Measurements from ENCODE around the gene IFFO2. TPM values are rescaled to one million over a fixed set of nuclear protein-coding genes. Genes with fewer than 3 reads are reported as not detected.

IFFO2 gene
- total and polyA plus RNA-seq, 10 of the 15 experiments (the other 5 are each of a cell fraction or from before 2014, with no cell fraction given), result 1.2 to 18.4 (median 6.7) TPM

- Histone ChIP-seq H3K9ac (ENCODE audit: control insufficient read depth, insufficient read depth, low read length) (no peak overlapping the region), H3K4me2 (ENCODE audit: control insufficient read depth, insufficient read depth) (no peak overlapping the region), H3K4me1 (ENCODE audit: control insufficient read depth, insufficient read depth, low read length) (no peaks in the 10 kb centered on the region), H3K9me3 (replicated peaks; ENCODE audit: control insufficient read depth, insufficient read depth, low read length) (no peaks in the 10 kb centered on the region), H4K20me1 (ENCODE audit: control insufficient read depth, insufficient read depth) (no peaks in the 10 kb centered on the region; the same call in 1 of the 2 replicates), H3K4me3 (no peak overlapping the region), H3K27ac (ENCODE audit: control insufficient read depth, insufficient read depth) (no peak overlapping the region), H3K27me3 (replicated peaks in 1 of 2; ENCODE audit: control insufficient read depth in 2 of 2, insufficient read depth in 2 of 2, low read length in 1 of 2) (no peaks in the 10 kb centered on the region), H3K36me3 (ENCODE audit: control insufficient read depth in 2 of 2, insufficient read depth in 2 of 2, low read length in 1 of 2) (no peaks in the 10 kb centered on the region), H2AFZ (ENCODE audit: control insufficient read depth, low read depth, low read length) (no peak overlapping the region), H3K79me2 (ENCODE audit: control insufficient read depth, insufficient read depth, low read length) (no peaks in the 10 kb centered on the region)
- RAD21 ChIA-PET (ENCODE audit: unreplicated experiment), result no interaction called here
- BruUV-seq (replicated peaks), result no TSS peak
- ATAC-seq (no peak), DNase-seq (ENCODE audit: low read depth, low spot score) (no peak), FAIRE-seq (no peak)
- CTCF ChIA-PET, result interaction anchor here (1.0 to 1.4 kb wide), 5 partner anchors 14 to 55 kb away, joined by 3 to 4 read pairs (median 3); partner anchors contain the start of gene ALDH4A1
- WGBS (ENCODE audit: insufficient coverage, insufficient replicate concordance, low lambda C conversion rate, missing lambda C conversion rate), result 75% methylated on average over 7 of the region's 10 CpGs
- in situ Hi-C loops (cut with MboI) (no loop called here), intact Hi-C loops (cut with micrococcal nuclease; ENCODE audit: unreplicated experiment) (loop anchor here (5.0 kb wide), 1 partner anchor 279 kb away; no protein-coding TSS in a partner anchor)
- SMC1A ChIA-PET (ENCODE audit: uncharacterized antibody, unreplicated experiment), result no interaction called here
- POLR2A ChIA-PET, result no interaction called here
- no peak for TF ChIP-seq ATF2 (IDR thresholded peaks at IDR 0.05; ENCODE audit: low read length)
- no peak for TF ChIP-seq MLLT1 (IDR thresholded peaks at IDR 0.05)
- no peak for TF ChIP-seq KLF5 (IDR thresholded peaks at IDR 0.05; ENCODE audit: partially characterized antibody)
- no peak for TF ChIP-seq TCF12 (IDR thresholded peaks at IDR 0.05; ENCODE audit: low read depth, low read length)
- no peak for TF ChIP-seq TCF3 (IDR thresholded peaks at IDR 0.05; ENCODE audit: borderline replicate concordance, insufficient read depth, low read depth, low read length)
- TF ChIP-seq POU2F2 (IDR thresholded peaks at IDR 0.05; ENCODE audit: borderline replicate concordance, low read depth, low read length), result no peak
- TF ChIP-seq PAX5 (IDR thresholded peaks at IDR 0.05; ENCODE audit: borderline replicate concordance, low read depth, low read length), result no peak
- TF ChIP-seq SIX5 (IDR thresholded peaks at IDR 0.05; ENCODE audit: low read depth, low read length, severe bottlenecking), result no peak
- no peak for TF ChIP-seq BHLHE40 (IDR thresholded peaks at IDR 0.05; ENCODE audit: borderline replicate concordance in 1 of 2, low read depth in 2 of 2, low read length in 1 of 2)
- no peak for TF ChIP-seq MEF2A (IDR thresholded peaks at IDR 0.05; ENCODE audit: insufficient read depth, low read depth, low read length)
- TF ChIP-seq, protein P1, sequence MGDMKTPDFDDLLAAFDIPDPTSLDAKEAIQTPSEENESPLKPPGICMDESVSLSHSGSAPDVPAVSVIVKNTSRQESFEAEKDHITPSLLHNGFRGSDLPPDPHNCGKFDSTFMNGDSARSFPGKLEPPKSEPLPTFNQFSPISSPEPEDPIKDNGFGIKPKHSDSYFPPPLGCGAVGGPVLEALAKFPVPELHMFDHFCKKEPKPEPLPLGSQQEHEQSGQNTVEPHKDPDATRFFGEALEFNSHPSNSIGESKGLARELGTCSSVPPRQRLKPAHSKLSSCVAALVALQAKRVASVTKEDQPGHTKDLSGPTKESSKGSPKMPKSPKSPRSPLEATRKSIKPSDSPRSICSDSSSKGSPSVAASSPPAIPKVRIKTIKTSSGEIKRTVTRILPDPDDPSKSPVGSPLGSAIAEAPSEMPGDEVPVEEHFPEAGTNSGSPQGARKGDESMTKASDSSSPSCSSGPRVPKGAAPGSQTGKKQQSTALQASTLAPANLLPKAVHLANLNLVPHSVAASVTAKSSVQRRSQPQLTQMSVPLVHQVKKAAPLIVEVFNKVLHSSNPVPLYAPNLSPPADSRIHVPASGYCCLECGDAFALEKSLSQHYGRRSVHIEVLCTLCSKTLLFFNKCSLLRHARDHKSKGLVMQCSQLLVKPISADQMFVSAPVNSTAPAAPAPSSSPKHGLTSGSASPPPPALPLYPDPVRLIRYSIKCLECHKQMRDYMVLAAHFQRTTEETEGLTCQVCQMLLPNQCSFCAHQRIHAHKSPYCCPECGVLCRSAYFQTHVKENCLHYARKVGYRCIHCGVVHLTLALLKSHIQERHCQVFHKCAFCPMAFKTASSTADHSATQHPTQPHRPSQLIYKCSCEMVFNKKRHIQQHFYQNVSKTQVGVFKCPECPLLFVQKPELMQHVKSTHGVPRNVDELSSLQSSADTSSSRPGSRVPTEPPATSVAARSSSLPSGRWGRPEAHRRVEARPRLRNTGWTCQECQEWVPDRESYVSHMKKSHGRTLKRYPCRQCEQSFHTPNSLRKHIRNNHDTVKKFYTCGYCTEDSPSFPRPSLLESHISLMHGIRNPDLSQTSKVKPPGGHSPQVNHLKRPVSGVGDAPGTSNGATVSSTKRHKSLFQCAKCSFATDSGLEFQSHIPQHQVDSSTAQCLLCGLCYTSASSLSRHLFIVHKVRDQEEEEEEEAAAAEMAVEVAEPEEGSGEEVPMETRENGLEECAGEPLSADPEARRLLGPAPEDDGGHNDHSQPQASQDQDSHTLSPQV (IDR thresholded peaks at IDR 0.05), result no peak
- TF ChIP-seq, protein P2, sequence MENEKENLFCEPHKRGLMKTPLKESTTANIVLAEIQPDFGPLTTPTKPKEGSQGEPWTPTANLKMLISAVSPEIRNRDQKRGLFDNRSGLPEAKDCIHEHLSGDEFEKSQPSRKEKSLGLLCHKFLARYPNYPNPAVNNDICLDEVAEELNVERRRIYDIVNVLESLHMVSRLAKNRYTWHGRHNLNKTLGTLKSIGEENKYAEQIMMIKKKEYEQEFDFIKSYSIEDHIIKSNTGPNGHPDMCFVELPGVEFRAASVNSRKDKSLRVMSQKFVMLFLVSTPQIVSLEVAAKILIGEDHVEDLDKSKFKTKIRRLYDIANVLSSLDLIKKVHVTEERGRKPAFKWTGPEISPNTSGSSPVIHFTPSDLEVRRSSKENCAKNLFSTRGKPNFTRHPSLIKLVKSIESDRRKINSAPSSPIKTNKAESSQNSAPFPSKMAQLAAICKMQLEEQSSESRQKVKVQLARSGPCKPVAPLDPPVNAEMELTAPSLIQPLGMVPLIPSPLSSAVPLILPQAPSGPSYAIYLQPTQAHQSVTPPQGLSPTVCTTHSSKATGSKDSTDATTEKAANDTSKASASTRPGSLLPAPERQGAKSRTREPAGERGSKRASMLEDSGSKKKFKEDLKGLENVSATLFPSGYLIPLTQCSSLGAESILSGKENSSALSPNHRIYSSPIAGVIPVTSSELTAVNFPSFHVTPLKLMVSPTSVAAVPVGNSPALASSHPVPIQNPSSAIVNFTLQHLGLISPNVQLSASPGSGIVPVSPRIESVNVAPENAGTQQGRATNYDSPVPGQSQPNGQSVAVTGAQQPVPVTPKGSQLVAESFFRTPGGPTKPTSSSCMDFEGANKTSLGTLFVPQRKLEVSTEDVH (IDR thresholded peaks at IDR 0.05; ENCODE audit: low read depth, partially characterized antibody), result no peak
- no peak for TF ChIP-seq USF2 (IDR thresholded peaks at IDR 0.05; ENCODE audit: borderline replicate concordance, low read depth, low read length)
Observed at GRCh38 chr1:18876210-18876609, 80.3 kb downstream of the IFFO2 start.

All from GM12878 (cell line).